Measurements from ENCODE around the gene CELA3A. TPM values are rescaled to one million over a fixed set of nuclear protein-coding genes. Genes with fewer than 3 reads are reported as not detected.
"Not testable (repeated sequence)": the region's sequence is repeated elsewhere in the genome, so short reads cannot be mapped to it uniquely, and the experiment has no call there.

Gene CELA3A
- total RNA-seq, 1 experiment from 2014 or later, result not detected

- DNase-seq (ENCODE audit: low read depth), result peak; percentile 34
- in situ Hi-C loops (cut with HindIII; ENCODE audit: low pct_unique_long_range_greater_than_20kb, low sequenced_read_pairs), result not testable (repeated sequence)
Observed at GRCh38 chr1:22005261-22006149, 4.0 kb downstream of the CELA3A start.

- in situ Hi-C loops (cut with HindIII; ENCODE audit: low pct_unique_long_range_greater_than_20kb, low sequenced_read_pairs), result not testable (repeated sequence)
- peak; percentile 85 for DNase-seq (ENCODE audit: low read depth)
Observed at GRCh38 chr1:22006736-22007135, 5.3 kb downstream of the CELA3A start.

GRCh38 chr1:22007262-22007661, 5.8 kb downstream of the CELA3A start:
- DNase-seq (ENCODE audit: low read depth); in situ Hi-C loops (cut with HindIII; ENCODE audit: low pct_unique_long_range_greater_than_20kb, low sequenced_read_pairs): not testable (repeated sequence)

GRCh38 chr1:22009566-22009965, 8.1 kb downstream of the CELA3A start:
- in situ Hi-C loops (cut with HindIII; ENCODE audit: low pct_unique_long_range_greater_than_20kb, low sequenced_read_pairs); DNase-seq (ENCODE audit: low read depth): not testable (repeated sequence)

GRCh38 chr1:22012752-22013151, 11.3 kb downstream of the CELA3A start:
- DNase-seq (ENCODE audit: low read depth); in situ Hi-C loops (cut with HindIII; ENCODE audit: low pct_unique_long_range_greater_than_20kb, low sequenced_read_pairs): not testable (repeated sequence)

GRCh38 chr1:22014575-22015206, 13.2 kb downstream of the CELA3A start:
- in situ Hi-C loops (cut with HindIII; ENCODE audit: low pct_unique_long_range_greater_than_20kb, low sequenced_read_pairs), result not testable (repeated sequence)

GRCh38 chr1:22018583-22019559, 17.4 kb downstream of the CELA3A start:
- in situ Hi-C loops (cut with HindIII; ENCODE audit: low pct_unique_long_range_greater_than_20kb, low sequenced_read_pairs), result no loop called here
- peak; percentile 84 for DNase-seq (ENCODE audit: low read depth)

More at GRCh38 chr1:22014575-22015206, 13.2 kb downstream of the CELA3A start:
- not testable (repeated sequence) for DNase-seq (ENCODE audit: low read depth)

- in situ Hi-C loops (cut with HindIII; ENCODE audit: low pct_unique_long_range_greater_than_20kb, low sequenced_read_pairs), result no loop called here
- DNase-seq (ENCODE audit: low read depth), result no peak
Observed at GRCh38 chr1:22021061-22021460, 19.6 kb downstream of the CELA3A start.

GRCh38 chr1:22024485-22025367, 23.3 kb downstream of the CELA3A start:
- in situ Hi-C loops (cut with HindIII; ENCODE audit: low pct_unique_long_range_greater_than_20kb, low sequenced_read_pairs), result no loop called here
- no peak for DNase-seq (ENCODE audit: low read depth)

GRCh38 chr1:22025368-22026155, 24.1 kb downstream of the CELA3A start:
- DNase-seq (ENCODE audit: low read depth), result peak; percentile 94
- in situ Hi-C loops (cut with HindIII; ENCODE audit: low pct_unique_long_range_greater_than_20kb, low sequenced_read_pairs), result no loop called here

- in situ Hi-C loops (cut with HindIII; ENCODE audit: low pct_unique_long_range_greater_than_20kb, low sequenced_read_pairs), result no loop called here
- DNase-seq (ENCODE audit: low read depth), result no peak
Observed at GRCh38 chr1:22026924-22027289, 25.4 kb downstream of the CELA3A start.

- in situ Hi-C loops (cut with HindIII; ENCODE audit: low pct_unique_long_range_greater_than_20kb, low sequenced_read_pairs), result no loop called here
- DNase-seq (ENCODE audit: low read depth), result no peak
Observed at GRCh38 chr1:22030057-22030456, 28.6 kb downstream of the CELA3A start.

GRCh38 chr1:22030473-22030872, 29.0 kb downstream of the CELA3A start:
- DNase-seq (ENCODE audit: low read depth), result no peak
- in situ Hi-C loops (cut with HindIII; ENCODE audit: low pct_unique_long_range_greater_than_20kb, low sequenced_read_pairs), result no loop called here

- in situ Hi-C loops (cut with HindIII; ENCODE audit: low pct_unique_long_range_greater_than_20kb, low sequenced_read_pairs), result no loop called here
- DNase-seq (ENCODE audit: low read depth), result no peak
Observed at GRCh38 chr1:22031214-22031962, 29.9 kb downstream of the CELA3A start.

GRCh38 chr1:22034834-22035233, 33.4 kb downstream of the CELA3A start:
- DNase-seq (ENCODE audit: low read depth); in situ Hi-C loops (cut with HindIII; ENCODE audit: low pct_unique_long_range_greater_than_20kb, low sequenced_read_pairs): not testable (repeated sequence)

GRCh38 chr1:22037520-22037919, 36.1 kb downstream of the CELA3A start:
- in situ Hi-C loops (cut with HindIII; ENCODE audit: low pct_unique_long_range_greater_than_20kb, low sequenced_read_pairs), result no loop called here
- DNase-seq (ENCODE audit: low read depth), result no peak

Measured in Caki2 (cell line).